Activated CD8-positive, alpha-beta memory T cell treated with anti-CD3 and anti-CD28 coated beads, Interleukin-2, amount 50 U/mL, for 1 hour (primary cell): Measurements from ENCODE around the gene CPLX4.

Source experiments
- DNase-seq: peaks from one replicate; pipeline ENCODE4 v3.0.0-alpha.2; 2020; ENCODE audit errors: extremely low read depth

Gene CPLX4

DNA sequence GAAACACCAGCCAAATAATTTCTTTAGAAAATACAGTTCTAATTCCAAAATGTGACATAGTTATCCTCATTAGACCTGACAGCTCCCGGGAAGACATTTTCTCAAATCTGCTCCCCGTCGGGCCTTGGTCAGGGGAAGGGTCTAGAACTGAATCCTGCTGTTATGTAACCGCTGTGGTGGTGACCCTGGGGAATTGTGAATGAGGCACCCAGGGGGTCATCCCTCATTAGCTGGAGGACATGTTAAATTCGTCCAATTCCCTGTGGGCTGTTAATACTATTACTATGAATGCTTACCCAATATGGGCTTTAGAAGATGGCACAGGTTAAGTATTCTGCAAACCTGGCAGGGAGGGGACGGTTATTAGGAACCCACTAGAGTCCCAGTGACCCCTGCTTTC is 11.8 kb downstream of the CPLX4 start:
- DNase-seq: no peak

DNA sequence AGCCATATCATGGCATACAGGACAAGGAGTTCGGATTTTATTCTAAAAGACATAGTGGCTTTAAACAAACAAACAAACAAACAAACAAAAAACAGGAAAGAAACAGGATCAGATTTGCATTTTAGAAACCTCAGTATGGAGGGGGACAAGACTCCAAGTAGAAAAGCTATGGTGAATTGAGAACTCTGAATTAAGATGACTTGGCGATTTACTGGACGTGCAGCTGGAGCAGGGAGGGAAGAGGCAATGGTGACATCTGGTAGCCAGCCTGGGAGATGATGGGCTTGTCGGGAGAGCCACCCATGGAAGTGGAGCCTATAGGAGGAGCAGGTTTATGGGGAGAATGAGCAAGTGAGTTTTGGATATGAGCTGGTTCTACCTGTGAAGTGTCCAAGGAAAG is 13.2 kb downstream of the CPLX4 start:
- DNase-seq: no peak

DNA sequence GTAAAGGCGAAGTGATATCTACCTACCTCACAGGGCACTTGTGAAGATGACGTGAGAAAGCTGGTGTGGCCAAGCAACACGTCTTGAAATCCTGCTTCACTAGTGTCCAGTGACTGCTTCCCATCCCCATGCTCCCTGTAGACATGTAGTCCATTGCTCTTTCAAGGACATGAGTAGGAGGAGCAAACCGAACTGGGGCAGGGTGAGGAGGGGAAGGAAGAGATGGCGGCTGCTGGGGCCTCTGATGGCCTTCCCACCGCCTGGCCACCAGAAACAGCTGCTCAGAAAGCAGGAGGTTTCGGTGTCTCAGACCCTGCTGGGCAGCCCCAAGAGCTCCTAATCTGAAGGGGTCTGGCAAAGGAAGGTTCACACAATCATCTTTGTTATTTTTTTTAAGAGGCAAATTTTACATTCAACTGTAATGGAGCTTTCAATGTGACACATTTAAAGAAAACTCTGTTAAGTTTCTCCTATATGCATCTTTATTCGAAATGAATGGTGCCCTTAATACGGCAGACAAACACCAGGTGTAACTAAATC is 14.7 kb downstream of the CPLX4 start:
- no peak for DNase-seq

- DNase-seq: no peak
Measured at GRCh38 chr18:59303006-59303405, 15.4 kb downstream of the CPLX4 start.

GRCh38 chr18:59301929-59302328 is 16.5 kb downstream of the CPLX4 start:
- no peak for DNase-seq

GRCh38 chr18:59300676-59301285 is 17.7 kb downstream of the CPLX4 start:
- no peak for DNase-seq

- DNase-seq: no peak
Measured at GRCh38 chr18:59298871-59299270, 19.6 kb downstream of the CPLX4 start.

DNA sequence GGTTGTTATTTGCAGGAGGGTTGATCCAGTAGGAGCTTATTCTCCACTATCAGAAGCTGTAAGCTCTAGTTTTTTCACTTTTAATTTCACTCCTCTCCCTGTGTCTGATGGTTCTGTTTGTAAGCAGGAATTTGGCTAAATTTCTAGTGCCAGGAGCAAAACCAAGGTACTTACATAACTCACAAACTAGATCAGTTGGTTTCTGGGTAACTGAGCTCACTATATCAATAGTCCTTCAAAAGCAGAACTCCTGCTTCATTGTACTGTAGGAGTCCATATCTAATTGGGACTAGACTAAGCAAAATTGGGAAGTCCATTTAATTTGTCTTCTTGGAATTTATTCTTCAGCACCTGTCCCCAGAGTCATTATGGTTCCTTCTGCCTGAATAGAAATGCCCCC is 25.1 kb downstream of the CPLX4 start:
- DNase-seq: no peak

GRCh38 chr18:59286341-59286740 is 32.1 kb downstream of the CPLX4 start:
- DNase-seq: no peak

DNA sequence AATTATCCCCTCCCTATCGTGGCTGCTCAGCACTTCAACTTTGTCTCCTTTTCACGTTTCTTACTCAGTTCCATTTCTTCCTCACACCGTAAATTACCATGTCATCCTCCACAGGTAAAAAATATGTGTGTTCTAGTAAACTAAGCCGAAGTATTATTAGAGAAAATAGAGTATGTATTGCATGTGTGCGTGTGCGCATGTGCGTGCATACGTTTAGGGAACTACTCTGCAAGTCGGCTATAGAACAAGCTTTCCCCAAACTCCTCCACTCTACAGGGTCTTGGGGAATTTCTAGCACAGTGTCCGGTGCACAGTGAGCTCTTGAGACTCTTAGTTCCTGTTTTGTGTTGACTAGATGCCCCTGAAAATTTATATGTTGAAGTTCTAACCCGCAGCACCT is 36.1 kb downstream of the CPLX4 start:
- DNase-seq: no peak

- no peak for DNase-seq
Measured at GRCh38 chr18:59279722-59280121, 38.7 kb downstream of the CPLX4 start.

DNA sequence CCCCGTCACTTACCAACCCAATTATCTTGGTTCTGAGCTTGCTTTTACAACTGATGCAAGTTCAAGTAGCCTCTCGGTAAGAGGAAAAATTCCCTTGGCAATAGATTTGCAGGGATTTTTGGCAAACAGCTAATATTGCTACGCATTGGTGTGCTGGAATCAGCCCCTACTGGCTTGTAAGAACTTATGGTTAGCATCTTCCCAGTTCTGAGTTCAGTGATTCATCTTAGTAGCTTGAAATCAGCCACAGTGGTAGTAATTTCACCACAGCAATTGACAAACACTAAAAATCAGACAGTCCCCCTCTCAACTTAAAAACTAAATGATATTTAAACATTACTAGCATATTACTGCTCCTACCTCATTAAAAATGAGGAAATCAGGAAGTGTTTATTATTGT is 39.3 kb downstream of the CPLX4 start:
- no peak for DNase-seq

- no peak for DNase-seq
Measured at GRCh38 chr18:59278793-59279192, 39.7 kb downstream of the CPLX4 start.

GRCh38 chr18:59276047-59276446 is 42.4 kb downstream of the CPLX4 start:
- DNase-seq: no peak

DNA sequence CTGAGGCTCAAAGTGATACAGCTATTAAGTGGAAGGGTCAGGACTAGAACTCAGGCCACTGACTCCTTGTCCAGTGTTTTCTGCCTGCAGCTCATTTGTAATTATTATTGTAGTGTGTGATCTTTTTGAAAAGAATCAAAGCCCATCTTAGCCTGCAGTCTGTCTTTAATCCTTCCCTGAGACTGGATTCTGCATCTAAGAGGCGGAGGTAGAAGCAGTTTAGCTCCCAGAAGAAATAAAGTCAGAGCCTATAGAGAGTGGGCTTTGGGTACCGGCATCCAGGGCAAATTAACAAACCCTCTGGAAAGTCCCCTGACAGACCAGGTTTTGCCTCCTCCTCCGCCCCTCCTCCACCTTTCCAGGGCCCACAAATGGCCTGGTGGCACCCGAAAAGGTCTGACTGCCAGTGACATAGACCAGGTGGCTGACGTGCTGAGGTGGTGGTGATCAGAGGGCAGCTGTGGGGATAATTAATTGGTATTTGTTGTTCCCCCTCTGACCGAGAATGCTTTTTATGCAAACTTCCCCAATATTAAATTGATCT is 43.0 kb downstream of the CPLX4 start:
- no peak for DNase-seq

DNA sequence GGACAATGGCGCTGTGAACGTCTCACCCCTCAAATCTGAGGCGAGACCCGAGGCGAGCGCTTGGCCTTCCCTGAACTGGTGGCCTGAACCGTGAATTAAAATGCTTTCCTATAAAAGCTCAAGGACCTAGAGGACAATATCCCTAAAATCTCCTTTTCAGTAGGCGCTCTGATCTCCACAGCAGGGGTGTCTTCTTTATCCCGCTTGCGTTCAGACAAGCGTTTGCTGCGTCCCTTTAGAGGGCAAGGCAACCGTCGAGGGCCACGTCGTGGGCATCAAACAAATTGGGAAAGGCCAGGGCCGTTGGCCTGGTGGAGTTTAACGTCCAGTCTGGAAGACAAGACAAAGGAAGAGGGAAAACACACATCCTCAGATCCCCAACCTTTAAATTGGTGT is 43.9 kb downstream of the CPLX4 start:
- DNase-seq: no peak

DNA sequence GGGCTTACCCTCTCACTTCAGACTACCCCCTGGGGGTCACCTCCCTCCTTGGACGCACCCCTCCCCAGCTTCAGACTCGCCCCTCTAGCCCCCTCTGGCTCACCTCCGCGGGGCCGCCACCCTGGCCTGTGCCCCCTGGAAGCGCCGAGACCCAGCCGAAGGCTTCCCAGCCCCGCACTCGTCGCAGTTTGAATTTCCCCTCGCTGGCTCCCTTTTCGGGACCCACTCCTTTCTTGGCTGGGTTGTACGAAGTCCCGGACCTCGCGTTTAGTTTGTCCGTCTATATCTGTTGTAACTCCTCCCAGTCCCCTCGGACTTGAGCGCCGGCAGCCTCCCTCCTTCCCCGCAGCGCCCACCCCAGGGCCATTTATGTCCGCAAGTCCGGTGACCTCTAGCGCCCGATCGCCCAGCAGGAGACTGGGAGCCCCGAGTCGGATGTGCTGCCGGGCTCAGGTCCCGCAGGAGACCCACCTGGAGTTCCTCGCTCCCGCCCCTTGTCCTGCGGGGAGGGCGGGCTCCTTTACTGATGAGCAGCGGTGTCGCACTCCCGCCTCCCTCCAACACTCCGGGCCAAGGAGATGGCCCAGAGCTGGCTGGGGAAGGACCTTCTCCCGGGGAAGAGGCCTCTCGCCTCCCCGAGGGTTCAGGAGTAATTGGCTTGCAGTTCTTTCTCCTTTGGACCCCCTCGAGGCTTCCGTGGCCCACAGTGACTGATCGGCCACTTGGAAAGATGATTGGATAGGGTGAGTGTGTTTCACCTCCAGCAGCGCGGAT is 44.5 kb downstream of the CPLX4 start:
- DNase-seq: no peak

DNA sequence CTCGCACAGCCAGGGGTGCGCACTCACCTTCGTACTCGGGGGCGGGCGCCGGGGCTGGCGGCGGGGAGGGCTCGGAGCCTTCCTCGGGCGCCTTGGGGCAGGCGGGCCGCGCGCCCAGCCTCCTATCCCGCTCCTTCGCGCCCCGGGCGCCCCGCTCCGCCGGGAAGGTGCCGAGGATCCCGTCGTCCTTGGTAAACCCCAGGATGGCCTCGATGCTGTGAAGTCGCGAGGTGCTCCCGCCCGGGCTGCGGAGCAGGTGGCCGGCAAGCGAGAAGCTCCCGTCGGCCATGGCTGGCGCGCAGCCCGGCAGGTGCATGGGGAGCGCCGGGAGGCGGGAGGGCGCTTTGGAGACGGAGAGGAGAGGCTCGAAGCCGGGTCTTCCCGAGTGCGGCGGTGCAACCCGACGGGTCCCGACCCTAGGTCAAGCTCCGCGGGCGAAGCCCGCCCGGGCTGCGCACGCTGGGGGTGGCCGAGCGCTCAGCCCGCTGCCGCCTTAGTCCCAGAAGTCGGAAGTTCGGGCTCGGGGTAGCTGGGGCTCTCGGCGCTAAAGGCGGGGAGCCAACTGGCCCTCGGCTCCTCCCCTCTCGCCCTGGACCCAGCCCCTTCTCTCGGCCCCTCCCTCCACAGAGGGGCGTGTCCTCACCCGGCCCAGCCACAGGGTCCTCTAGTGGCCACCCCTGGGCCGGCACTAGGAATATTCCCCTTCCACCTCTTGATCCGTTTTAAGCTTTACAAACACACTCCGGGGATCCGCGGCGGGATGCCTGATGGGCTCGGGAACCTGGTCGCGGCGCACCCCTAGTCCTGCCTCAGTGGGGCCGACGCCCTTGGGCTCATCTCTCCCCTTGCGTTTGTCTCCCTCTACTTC is 45.3 kb downstream of the CPLX4 start, which contains the start of gene RAX:
RAX (minus strand) TSS at position 564 of the 868 bp plus-strand sequence; CDS start at position 316, 248 bp downstream.
- no peak for DNase-seq

DNA sequence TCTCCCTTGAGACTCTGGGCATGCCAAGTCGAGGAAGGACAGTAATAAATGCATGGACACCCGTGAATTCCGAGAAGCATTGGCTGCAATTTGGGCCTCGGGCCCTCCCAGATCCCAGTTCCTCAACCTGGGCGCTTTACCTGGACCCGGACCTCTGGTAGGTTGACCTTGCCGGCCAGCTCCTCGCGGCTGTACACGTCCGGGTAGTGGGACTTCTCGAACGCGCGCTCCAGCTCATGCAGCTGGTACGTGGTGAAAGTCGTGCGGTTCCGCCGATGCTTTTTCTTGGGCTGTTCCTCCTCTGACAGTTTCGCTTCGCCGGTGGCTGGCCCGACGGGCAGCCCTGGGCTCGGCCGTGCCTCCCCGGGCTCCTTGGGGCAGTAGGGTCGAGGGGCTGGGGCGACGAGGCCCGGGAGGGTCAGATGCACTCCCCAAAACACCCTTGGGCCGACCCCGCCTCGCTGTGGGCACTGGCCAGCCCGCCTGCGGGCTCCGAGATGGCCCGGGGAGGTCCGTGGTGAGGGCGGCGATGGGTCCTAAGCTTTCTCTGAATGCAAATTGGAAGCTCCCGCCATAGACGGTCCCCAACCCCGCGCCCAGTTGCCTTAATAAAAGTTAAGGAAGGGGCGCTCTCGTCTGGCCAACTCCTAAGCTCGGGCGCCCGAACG is 46.1 kb downstream of the CPLX4 start:
- no peak for DNase-seq

DNA sequence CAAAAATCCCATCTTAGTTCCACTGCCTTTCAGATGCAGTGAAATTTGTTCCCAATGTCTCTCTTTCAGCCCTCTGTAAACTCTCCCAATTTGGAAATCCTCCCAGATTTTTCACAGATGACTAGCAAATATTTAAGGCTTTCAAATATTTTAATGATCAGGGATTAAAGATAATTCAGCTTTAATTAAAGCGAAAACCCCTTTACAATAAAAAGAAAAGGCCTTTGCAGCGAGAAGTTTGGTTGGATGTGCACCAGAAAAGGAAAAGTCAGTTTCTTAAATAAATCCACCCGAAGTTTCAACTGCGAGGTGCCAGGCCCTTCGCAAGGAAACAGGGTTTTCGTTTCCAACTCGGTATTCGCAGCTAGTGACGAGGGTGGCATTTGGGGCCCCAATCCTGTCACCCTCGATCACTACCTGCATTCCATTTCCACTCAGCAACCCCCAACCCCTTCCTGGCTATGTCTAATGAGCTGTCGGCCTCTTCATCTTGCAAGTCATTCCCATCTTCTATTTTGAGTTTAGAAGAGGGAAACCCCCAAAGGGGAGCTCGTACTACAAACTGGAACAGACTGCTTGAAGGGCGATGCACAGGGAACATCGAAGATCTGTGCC is 46.7 kb downstream of the CPLX4 start:
- DNase-seq: no peak

- no peak for DNase-seq
Measured at GRCh38 chr18:59270689-59271257, 47.7 kb downstream of the CPLX4 start.
